GM19452 (cell line): ENCODE measurements around the gene LPP.
A peak's percentile ranks its signal among the peaks of the same experiment; 100 is the strongest.
"Not testable (repeated sequence)": the region's sequence is repeated elsewhere in the genome, so short reads cannot be mapped to it uniquely, and the experiment has no call there.

Experiments used
- ATAC-seq: cut with Tn5 transposase; IDR thresholded peaks from one replicate; pipeline ENCODE4 v1.9.1; 2021; ENCODE audit not compliant: unreplicated experiment

LPP gene

DNA sequence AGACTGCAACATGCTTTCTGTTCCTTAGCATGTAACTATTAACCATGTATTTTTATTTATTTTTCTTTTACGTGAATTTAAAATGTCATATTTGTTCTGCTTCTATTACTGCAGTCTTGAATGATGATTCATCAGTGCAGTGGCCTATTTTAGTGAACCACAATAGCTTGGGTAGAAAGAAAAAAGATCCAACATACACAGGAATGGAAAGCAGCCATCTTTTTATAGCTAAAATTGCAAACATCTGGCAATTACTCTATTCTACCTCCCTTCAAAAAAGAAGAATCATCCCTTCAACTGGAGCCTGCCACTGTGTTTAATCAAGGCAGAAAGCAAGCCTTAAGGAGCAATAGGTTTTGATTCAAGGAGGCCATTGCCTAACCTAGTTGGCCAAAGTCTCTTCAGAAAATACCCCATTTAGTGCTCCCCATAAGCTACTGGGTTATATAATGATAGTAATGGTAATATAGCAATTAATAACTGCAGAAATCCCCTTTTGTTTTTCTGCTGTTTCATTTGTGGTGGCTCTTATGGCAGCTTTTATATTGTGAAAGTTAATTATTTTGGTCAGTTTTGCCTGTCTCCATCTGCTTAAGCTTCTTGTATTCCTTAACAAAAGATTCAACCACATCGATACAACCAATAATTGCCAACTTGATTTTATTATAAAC, 267.3 kb downstream of the LPP start:
- peak; percentile 42 for ATAC-seq

DNA sequence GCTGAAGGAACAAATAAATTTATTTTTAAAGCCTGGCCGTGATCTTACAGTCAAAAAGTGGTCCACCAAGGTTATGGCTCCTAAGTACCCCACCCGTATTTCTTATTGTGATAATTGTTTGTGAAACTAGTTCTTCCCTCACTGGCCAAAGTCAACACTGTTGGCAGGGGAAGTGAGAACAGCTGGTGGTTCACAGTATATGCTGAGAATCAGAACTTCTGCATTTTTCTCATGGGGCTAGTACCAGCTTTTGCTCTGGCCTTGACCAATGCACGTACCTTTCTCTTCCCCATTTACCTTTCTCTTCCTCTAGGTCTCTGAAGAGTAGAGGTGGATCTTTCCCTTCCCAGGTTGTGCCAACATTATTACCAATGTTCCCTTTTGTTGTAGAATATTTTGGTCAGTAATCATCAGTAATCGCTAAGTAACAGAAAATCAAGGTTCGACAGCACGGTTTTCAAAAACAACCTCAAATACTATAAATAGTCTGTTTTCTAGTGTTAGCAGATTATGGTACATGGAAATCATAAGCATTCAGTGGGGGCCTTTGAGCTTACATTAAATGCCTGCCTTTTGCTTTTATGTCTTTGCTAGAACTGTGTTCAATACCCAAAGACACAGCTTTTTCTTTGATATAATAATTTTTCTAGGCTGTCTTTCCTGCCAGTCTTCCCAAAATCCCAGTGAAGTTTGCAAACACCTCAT, 268.0 kb downstream of the LPP start:
- ATAC-seq: peak; percentile 100

DNA sequence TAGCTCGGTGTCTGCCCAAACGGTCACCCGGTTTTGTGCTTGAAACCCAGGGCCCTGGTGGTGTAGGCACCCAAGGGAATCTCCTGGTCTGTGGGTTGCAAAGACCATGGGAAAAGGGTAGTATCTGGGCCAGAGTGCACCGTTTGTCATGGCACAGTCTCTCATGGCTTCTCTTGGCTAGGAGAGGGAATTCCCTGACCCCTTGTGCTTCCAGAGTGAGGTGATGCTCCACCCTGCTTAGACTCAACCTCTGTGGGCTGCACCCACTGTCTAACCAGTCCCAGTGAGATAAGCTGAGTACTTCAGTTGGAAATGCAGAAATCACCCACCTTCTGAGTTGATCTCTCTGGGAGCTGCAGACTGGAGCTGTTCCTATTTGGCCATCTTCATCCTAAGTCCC, 274.0 kb downstream of the LPP start:
- not testable (repeated sequence) for ATAC-seq

DNA sequence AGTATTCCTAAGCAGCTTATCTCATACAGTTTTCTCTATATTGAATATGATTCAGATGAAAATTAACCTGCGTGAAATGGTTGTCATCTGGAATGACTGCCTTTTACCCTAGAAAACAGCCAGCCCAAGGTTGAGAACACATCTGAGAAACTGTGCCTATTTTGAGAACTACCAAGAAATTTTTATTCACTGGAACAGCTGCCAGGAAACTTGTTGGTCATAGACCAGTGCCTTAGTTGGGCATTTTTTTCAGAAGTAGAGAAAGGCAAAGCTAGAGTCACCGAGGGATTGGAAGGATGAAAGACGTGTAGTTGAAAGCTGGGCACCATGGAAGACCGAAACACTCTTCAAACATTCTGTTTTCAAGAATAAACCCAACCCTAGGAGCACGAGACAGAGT, 277.1 kb downstream of the LPP start:
- ATAC-seq: no peak

DNA sequence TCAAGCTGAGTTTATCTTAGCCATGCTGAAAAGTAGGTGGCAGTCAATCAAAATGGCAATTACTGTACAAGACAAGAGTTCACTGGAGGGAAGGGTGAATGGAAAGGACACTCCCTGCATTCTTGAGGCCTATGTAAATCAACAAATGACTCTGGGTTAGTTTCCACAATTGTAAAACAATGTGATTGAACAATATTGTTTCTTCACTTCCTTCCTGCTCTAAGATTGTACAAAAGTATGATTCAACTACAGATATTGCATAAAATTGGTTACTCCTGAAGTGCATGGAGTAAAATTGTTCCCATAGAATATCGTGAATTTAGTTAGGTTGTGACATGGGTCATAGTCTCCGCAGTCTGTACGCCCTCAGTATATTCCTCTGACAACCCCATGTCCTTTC, 277.6 kb downstream of the LPP start:
- ATAC-seq: no peak

DNA sequence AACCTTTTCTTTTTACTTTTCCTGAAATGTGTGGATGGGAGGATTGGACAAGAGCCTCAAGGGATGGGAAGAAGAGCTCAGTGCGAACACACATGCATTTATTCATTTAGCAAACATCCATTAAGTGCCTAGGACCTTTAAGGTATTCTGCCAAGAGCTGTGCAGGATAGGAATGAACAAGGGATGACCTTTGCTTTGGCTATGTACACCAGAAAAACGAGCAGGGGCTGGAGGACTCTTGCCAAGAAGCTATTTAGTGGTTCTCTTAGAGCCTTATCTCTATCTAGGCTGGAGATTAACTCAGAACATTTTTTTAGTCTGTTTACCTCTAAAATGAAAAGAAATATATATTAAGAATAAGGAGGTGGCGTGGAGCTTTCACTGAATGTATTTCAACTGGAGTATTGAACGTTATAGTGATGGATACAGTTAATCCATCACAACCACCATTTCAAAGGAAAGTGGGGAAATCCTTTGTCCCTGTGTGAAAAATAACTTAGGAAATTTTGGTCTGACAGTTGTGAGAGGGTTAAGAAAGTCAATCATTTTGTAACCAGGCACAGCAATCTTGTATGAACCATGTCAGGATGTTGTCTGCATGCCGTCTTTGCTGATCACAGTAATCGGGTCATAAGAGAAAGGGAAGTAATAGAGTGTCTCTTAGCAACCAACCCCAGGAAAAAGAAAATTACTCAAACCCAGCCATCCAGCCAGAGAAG, 279.0 kb downstream of the LPP start:
- ATAC-seq: no peak

DNA sequence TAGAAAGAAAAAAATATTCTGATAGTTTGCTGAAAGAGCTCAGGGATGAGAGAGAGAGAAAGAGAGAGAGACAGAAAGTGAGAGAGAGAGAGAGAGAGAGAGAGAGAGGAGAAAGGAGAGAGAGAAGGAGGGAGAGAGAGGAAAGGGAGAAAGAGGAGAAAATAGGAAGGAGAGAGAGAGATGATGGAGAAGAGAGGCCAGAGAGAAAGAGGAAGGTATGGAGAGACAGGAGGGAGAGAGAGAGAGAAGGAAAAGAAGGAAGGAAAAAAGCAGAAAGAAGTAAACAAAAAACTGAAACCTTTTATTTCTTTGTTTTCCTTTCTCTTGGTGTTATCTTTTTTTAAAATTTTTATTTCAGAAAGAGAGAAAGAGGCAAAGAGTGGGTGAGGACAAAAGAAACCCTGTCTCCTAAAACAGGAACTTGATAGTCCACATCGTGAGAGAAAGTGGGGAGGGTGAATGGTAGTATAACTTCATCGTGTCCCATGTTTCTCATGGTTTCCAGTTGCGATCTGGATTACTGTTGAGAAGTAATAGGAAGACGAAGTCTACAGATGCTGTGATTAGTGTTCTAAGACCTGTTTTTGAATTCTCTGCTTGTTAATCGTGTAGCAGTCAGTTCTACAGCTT, 279.7 kb downstream of the LPP start:
- ATAC-seq: no peak

DNA sequence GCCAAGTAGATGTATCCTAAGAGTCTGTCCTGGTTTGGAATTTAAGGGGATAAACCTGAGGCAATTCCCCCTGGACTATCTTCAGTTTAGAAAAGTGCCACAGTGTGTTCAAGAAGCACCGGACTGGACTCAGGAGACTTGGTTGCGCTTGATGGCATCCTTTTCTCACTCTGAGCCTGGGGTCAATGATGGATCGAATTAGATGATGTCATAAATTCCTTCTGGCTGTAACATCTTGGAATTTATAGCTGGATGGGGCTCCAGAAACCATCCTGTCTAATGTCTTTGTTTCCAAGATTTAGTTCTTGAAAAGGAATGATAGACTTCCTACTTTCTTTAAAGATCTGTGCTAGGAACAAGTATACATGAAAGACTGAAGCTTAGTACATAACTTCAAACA, 280.6 kb downstream of the LPP start:
- no peak for ATAC-seq

DNA sequence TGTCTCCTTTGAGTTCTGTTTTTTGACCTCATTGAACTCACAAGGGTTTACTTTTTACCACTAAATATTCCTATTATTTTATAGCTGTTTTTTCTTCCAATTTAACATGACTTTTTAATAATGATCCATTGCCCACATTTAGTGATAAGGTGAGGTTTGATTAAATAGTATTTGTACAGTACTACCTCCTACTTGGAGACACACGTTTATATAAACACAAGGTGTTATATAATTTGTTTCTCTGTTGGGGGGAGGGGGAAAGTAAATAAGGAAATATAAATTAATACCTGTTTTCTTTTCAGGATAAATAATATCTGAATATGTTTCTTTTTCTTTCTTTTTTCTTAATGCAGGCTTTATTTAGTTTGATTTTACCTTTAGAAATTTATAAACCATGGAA, 281.3 kb downstream of the LPP start:
- ATAC-seq: no peak

DNA sequence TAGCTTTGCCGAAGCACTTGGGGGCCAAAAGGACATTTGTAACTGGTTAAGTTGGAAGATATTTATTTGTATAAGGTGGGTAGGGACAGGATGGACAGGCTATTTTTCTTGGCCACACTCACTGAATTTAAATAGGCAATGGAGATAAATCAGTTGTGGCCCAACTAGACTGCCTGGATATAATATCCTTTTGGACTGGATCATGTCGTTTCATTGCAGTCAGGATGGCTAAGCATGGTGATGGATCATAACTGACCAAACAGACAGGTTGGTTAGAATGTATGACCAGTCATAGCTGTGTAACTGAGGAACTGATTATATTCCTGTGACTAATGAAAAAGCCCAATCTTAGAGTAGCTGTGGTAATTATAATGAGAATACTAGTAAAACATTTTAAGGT, 284.0 kb downstream of the LPP start:
- ATAC-seq: no peak

DNA sequence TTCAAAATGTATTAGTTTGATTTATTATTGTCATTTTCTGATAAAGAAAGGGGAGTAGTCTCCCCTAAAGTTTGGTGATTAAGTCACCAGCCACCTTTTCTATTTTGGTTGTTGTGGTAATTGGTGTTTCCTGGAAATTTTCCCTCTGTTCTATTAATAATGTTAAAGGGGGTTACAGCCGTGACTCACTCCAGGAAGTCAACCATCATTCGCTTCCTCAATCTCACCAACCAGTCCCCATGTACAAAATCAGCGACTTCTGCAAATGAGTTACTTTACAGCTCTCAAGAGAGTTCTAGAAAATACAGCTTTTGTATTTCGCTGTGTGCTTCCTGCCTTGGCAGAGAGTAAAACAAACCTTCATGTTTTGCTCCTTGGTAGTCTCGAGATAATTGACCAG, 285.1 kb downstream of the LPP start:
- ATAC-seq: peak; percentile 87

DNA sequence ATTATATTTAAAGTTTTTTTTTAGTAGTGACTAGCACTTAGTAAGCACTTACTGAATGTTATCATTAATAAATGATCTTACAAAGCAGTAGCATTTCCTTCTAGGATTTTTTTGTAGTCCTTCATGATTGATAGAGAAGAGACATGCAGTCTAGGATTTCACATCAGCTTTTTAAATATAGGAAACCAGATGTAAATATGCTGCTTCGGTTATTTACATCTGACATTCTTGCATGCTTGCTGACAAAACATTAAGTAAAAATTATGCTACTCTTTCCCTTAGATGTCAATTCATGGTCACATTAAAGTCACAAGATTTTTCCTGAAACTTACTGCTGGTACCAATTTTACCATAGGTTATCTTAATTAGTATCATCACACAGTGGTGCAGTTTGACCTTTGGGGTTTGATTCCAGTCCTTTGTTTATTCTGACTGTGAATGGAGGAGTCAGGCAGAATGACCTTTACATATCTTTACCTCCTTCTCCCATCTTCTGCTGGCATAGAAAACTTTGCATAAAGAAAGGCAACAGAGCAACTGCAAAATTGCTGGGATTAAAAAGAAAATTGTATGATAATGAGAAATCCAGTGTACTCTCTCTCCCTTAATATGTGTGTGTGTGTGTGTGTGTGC, 286.5 kb downstream of the LPP start:
- no peak for ATAC-seq

DNA sequence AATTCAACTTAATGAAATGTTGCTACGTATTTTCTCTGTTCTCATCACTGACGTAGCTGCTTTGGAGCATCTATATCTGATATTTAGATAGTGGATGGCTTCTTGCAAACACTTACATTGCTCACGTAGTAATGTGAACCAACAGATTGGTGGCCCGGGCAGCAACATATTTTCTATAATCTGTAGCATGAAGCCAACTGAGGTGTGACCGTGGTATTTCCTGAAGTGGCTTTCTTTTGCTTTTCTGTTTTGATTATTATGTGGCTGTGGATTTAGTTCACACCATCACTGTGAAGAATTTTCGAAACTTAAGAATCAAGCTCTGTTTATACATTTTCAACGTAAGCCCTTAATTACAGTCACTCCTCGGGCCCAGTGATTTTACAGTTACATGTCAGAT, 288.5 kb downstream of the LPP start:
- no peak for ATAC-seq

DNA sequence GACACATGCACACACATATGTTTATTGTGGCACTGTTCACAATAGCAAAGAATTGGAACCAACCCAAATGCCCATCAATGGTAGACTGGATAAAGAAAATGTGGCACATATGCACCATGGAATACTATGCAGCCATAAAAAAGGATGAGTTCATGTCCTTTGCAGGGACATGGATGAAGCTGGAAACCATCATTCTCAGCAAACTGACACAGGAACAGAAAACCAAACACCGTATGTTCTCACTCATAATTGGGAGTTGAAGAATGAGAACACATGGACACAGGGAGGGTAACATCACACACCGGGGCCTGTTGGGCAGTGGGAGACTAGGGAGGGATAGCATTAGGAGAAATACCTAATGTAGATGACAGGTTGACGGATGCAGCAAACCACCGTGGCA, 291.2 kb downstream of the LPP start:
- not testable (repeated sequence) for ATAC-seq

DNA sequence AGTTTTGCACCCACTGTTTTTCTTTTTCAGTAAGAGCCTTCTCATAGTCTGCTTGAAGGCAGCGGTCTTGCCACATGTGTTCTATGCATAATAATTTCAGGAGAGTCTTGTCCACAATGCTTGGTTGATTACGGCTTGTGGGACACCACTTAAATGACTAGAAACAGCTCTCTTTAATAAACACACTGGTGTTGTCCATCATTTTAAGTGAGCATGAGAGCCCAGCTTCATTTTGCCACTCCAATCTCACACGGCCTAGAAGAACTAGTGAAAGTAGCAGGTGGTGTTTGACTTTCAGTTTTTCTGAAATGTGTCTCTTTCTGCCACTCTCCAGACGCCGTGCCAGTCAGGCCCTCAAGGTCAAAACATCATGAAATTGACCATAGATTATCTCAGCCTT, 292.1 kb downstream of the LPP start:
- peak; percentile 68 for ATAC-seq

DNA sequence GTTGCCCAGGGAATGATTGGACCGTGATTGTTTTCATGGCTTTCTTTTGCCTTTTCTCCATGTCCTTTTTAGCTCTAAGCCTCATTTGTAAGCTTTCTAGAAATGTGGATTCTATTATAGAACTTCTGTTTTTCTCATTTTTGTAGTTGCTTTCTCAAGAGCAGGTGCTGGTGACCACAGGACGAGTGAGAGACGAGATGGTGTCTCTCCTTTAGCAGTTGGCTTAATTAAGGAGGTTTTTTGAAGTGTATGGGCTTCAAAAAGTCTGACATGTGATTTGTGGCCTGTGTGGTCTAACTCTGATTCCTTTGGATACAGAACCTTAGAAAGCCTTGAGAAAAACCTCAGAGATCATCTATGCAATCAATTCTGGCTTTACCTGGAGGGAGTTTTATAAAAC, 292.8 kb downstream of the LPP start:
- peak; percentile 43 for ATAC-seq

DNA sequence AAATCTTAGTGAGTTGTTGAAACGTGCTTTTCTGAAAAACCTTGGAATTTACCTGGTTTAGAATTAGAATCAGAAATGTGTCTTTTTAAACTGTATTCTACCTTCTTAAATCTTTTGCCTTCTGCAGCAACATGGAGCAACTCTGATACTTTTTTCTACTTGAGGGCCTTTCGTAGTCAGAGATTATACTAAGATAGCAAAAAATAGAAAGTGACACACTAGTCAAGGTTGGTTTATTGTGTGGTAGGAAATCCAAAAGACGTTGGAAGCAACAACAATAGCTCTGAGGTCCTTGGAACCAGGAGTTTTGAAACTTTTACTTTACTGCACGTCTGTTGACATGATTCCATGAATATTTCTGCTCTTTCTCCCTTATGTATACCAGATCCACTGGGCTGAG, 294.9 kb downstream of the LPP start:
- no peak for ATAC-seq

DNA sequence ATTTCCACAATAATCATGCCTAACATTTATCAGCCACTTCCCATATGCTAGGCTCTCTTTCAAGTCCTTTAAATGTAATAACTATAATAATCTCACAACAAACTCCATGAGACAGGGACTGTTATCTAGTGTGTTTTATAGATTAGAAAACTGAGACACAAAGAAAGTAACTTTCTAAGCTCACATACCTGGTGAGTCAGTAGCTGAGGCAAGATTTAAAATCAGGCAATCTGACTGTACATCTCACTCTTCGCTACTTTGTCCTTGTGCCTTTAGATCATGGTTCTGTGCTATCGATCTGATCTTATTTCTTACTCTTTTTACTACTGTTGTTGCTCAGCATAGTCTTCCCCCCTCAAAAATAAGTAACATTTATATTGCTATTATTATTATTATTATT, 295.5 kb downstream of the LPP start:
- ATAC-seq: no peak

DNA sequence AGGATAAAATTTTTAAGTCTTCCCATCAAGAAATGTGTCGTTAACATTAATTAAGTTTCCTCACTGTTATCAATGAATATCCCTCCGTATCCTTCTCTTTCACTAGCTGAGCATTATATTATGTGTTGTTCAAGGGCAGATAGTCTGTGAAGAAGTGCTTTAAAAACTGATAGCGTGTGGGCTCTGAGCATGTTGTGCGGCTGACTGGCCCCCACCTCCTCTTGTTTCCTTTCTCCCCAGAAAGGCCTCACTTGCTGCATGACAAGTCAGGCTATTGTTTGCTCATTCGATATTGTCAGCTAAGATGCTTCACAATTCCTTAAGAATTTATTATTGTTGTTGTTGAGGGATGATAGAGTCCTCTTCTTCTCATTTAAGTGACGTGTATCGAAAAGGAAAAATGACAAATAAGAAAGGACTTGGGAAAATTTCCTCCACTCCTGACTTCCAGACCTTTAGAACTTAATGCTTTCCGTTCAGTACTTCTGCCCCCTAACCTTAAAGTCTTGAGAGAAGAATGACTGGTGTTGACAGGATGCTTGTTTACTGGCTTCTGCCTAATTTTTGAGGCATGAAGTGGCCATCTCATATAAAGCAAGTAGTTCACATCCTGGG, 298.3 kb downstream of the LPP start:
- no peak for ATAC-seq

DNA sequence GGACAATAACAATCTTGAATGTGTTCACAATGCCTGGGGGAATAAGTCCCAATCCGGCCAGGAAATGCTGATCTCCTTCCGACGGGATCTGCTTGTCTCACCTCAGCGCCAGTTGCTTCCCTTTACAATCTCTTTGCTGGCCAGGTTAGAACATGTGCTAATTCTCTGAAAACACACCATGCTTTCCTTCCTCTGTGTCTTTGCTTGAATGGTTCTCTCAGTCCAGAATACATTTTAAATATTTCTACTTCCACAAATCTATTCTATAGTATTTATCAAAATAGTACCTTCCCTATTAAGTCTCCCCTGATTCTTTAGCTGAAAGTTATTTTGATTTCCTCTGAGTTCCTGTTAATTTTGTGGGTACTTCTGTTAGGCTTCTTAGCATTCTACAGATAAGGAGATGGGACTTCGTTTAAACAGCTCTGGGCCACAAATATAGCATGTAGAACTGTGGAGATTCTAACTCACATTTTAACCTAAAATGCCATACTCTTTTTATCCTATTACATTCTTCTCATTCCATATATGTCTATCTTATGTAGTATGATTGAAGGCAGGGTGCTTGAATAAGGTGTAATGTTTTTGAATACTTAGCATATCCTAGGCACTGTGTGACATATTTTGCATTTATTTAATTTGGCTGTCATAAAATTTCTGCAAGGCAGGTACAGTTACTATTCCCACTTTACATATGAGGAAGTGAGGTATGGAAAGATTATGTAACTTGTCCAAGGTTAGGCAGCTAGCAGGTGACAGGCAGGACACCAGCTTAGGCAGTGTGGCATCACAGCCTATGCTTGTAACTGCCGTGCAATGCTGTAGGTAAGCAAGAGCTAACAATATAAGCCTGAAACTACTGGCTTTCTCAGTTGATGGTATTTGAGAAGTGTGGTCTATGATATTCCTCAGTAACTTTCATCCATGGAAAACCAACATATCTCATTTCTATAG, 299.8 kb downstream of the LPP start:
- ATAC-seq: no peak
